Activated CD4-positive, alpha-beta T cell treated with anti-CD3 and anti-CD28 coated beads for 36 hours (primary cell): ENCODE data around the gene SLCO2B1. TPM values are rescaled to one million over a fixed set of nuclear protein-coding genes. Genes with fewer than 3 reads are reported as not detected.

ENCODE experiments used
- ATAC-seq: fragments of 200-7000 bp; cut with Tn5 transposase; one replicate; pipeline ENCODE4 v1.10.0; 2021; ENCODE audit warnings: mild to moderate bottlenecking, moderate library complexity
- CTCF ChIA-PET: fragments of 350-600 bp; sonication (Branson Sonifier 250); formaldehyde crosslinking; loops from one replicate; lab custom pipeline; 2021; ENCODE audit warnings: antibody characterized with exemption; lab: Charles Lee
- POLR2A ChIA-PET: fragments of 350-600 bp; sonication (Branson Sonifier 250); formaldehyde crosslinking; loops from one replicate; lab custom pipeline; 2021; ENCODE audit warnings: antibody characterized with exemption, inconsistent platforms; lab: Charles Lee
- DNase-seq: peaks from one replicate; pipeline ENCODE4 v3.0.0-alpha.2; 2020
- H3K27ac Mint-ChIP-seq: one replicate; pipeline ENCODE4 v1.8.0; 2021; ENCODE audit warnings: mixed read lengths
- H3K27me3 Mint-ChIP-seq: one replicate; pipeline ENCODE4 v1.8.0; 2021; ENCODE audit warnings: mixed read lengths
- H3K36me3 Mint-ChIP-seq: one replicate; pipeline ENCODE4 v1.8.0; 2021; ENCODE audit warnings: low read depth, mixed read lengths
- H3K4me1 Mint-ChIP-seq: one replicate; pipeline ENCODE4 v1.8.0; 2021; ENCODE audit warnings: mixed read lengths
- H3K4me3 Mint-ChIP-seq: one replicate; pipeline ENCODE4 v1.8.0; 2021; ENCODE audit warnings: mild to moderate bottlenecking, moderate library complexity, mixed read lengths
- H3K9me3 Mint-ChIP-seq: one replicate; pipeline ENCODE4 v1.8.0; 2021; ENCODE audit warnings: low read depth, mixed read lengths
- intact Hi-C, 2 experiments: fragments of 100-400 bp; cut with DNase I in 1 of 2; cut with micrococcal nuclease in 1 of 2; formaldehyde crosslinking; loops; one replicate each; pipeline versions ENCODE4 v1.14.2 to v1.15.1; 2022 to 2024; cut with DNase I, micrococcal nuclease
- total RNA-seq, 2 experiments: library from RNA; stranded (reverse); gene quantifications; one replicate each; pipeline ENCODE4 v1.2.3, GENCODE V29; 2021

SLCO2B1 gene
- total RNA-seq, 2 experiments from 2014 or later = not detected

- CTCF ChIA-PET = interaction anchor here (0.6 to 18.4 kb wide), 40 partner anchors 7 to 1320 kb away, joined by 3 to 458 read pairs (median 3); partner anchors contain the start of genes SPCS2 and XRRA1
- POLR2A ChIA-PET = interaction anchor here (0.6 kb wide), 1 partner anchor 289 kb away, joined by 3 read pairs; no protein-coding TSS in a partner anchor
- Mint-ChIP-seq H3K27me3 (peaks cover 23% of the 10 kb centered on the region), H3K36me3 (no peaks in the 10 kb centered on the region), H3K9me3 (no peaks in the 10 kb centered on the region), H3K4me3 (peak overlapping the region; percentile 59), H3K27ac (no peak overlapping the region), H3K4me1 (peaks cover 8% of the 10 kb centered on the region)
- ATAC-seq (peak; percentile 88), DNase-seq (peak; percentile 92)
- intact Hi-C loops = loop anchor here (1.0 to 2.0 kb wide), 6 partner anchors 26 to 312 kb away; partner anchors contain the start of genes NEU3 (in 1 of the 2), SPCS2 (in 1 of the 2) and XRRA1 (in 1 of the 2)
Observed at GRCh38 chr11:75241036-75241905, 90.4 kb downstream of the SLCO2B1 start.

- DNase-seq (no peak), ATAC-seq (peak; percentile 37)
- CTCF ChIA-PET = interaction anchor here (0.5 to 18.4 kb wide), 34 partner anchors 10 to 1375 kb away, joined by 3 to 458 read pairs (median 3); partner anchors contain the start of genes SPCS2 and XRRA1
- Mint-ChIP-seq H3K4me3 (peak overlapping the region; percentile 59), H3K9me3 (no peaks in the 10 kb centered on the region), H3K4me1 (peaks cover 8% of the 10 kb centered on the region), H3K36me3 (no peaks in the 10 kb centered on the region), H3K27me3 (peaks cover 23% of the 10 kb centered on the region), H3K27ac (no peak overlapping the region)
- intact Hi-C loops = loop anchor here (1.0 to 2.0 kb wide), 6 partner anchors 27 to 313 kb away; partner anchors contain the start of genes NEU3 (in 1 of the 2), SPCS2 (in 1 of the 2) and XRRA1 (in 1 of the 2)
- POLR2A ChIA-PET = no interaction called here
Observed at GRCh38 chr11:75241906-75242644, 91.2 kb downstream of the SLCO2B1 start.

GRCh38 chr11:75242722-75243600 lies 92.1 kb downstream of the SLCO2B1 start:
- ATAC-seq (no peak), DNase-seq (no peak)
- peak overlapping the region; percentile 59 for H3K4me3 Mint-ChIP-seq
- no peaks in the 10 kb centered on the region for H3K9me3 Mint-ChIP-seq
- peaks cover 8% of the 10 kb centered on the region for H3K4me1 Mint-ChIP-seq
- ChIA-PET POLR2A (no interaction called here), CTCF (interaction anchor here (0.5 to 18.4 kb wide), 19 partner anchors 9 to 1376 kb away, joined by 3 to 458 read pairs (median 3); no protein-coding TSS in a partner anchor)
- H3K36me3 Mint-ChIP-seq = no peaks in the 10 kb centered on the region
- no peak overlapping the region for H3K27ac Mint-ChIP-seq
- intact Hi-C loops = no loop called here
- H3K27me3 Mint-ChIP-seq = peaks cover 23% of the 10 kb centered on the region

- intact Hi-C loops = no loop called here
- ATAC-seq = no peak
- Mint-ChIP-seq H3K9me3 (no peaks in the 10 kb centered on the region), H3K27ac (no peak overlapping the region), H3K36me3 (no peaks in the 10 kb centered on the region), H3K4me3 (no peak overlapping the region), H3K4me1 (peaks cover 8% of the 10 kb centered on the region), H3K27me3 (peaks cover 21% of the 10 kb centered on the region)
- ChIA-PET POLR2A (no interaction called here), CTCF (interaction anchor here (0.6 to 18.4 kb wide), 11 partner anchors 9 to 313 kb away, joined by 3 to 458 read pairs (median 4); no protein-coding TSS in a partner anchor)
- DNase-seq = no peak
Observed at GRCh38 chr11:75244052-75244814, 93.3 kb downstream of the SLCO2B1 start.

GRCh38 chr11:75245356-75246005 lies 94.6 kb downstream of the SLCO2B1 start:
- ChIA-PET CTCF (interaction anchor here (0.5 to 18.4 kb wide), 12 partner anchors 10 to 610 kb away, joined by 3 to 458 read pairs (median 4); no protein-coding TSS in a partner anchor), POLR2A (no interaction called here)
- Mint-ChIP-seq H3K4me3 (no peak overlapping the region), H3K27me3 (peaks cover 16% of the 10 kb centered on the region), H3K4me1 (peaks cover 4% of the 10 kb centered on the region), H3K27ac (no peak overlapping the region), H3K36me3 (no peaks in the 10 kb centered on the region), H3K9me3 (no peaks in the 10 kb centered on the region)
- intact Hi-C loops = no loop called here
- no peak for ATAC-seq
- DNase-seq = no peak

GRCh38 chr11:75246006-75246670 lies 95.2 kb downstream of the SLCO2B1 start:
- DNase-seq = no peak

GRCh38 chr11:75246671-75247350 lies 95.9 kb downstream of the SLCO2B1 start:
- intact Hi-C loops = no loop called here
- DNase-seq (no peak), ATAC-seq (no peak)
- no peaks in the 10 kb centered on the region for H3K36me3 Mint-ChIP-seq
- H3K4me1 Mint-ChIP-seq = peaks cover 4% of the 10 kb centered on the region
- peaks cover 16% of the 10 kb centered on the region for H3K27me3 Mint-ChIP-seq
- ChIA-PET POLR2A (no interaction called here), CTCF (interaction anchor here (0.5 to 18.4 kb wide), 8 partner anchors 9 to 341 kb away, joined by 3 to 458 read pairs (median 4); no protein-coding TSS in a partner anchor)
- H3K27ac Mint-ChIP-seq = no peak overlapping the region
- H3K4me3 Mint-ChIP-seq = no peak overlapping the region
- no peaks in the 10 kb centered on the region for H3K9me3 Mint-ChIP-seq

More at GRCh38 chr11:75246006-75246670, 95.2 kb downstream of the SLCO2B1 start:
- H3K4me3 Mint-ChIP-seq = no peak overlapping the region
- H3K27ac Mint-ChIP-seq = no peak overlapping the region
- intact Hi-C loops = no loop called here
- CTCF ChIA-PET = interaction anchor here (0.6 to 18.4 kb wide), 5 partner anchors 8 to 224 kb away, joined by 3 to 458 read pairs (median 3); no protein-coding TSS in a partner anchor
- H3K36me3 Mint-ChIP-seq = no peaks in the 10 kb centered on the region
- POLR2A ChIA-PET = no interaction called here
- ATAC-seq = no peak
- no peaks in the 10 kb centered on the region for H3K9me3 Mint-ChIP-seq
- H3K27me3 Mint-ChIP-seq = peaks cover 16% of the 10 kb centered on the region
- peaks cover 4% of the 10 kb centered on the region for H3K4me1 Mint-ChIP-seq

GRCh38 chr11:75248924-75249256 lies 98.0 kb downstream of the SLCO2B1 start:
- Mint-ChIP-seq H3K4me3 (no peak overlapping the region), H3K36me3 (no peaks in the 10 kb centered on the region), H3K9me3 (no peaks in the 10 kb centered on the region), H3K27me3 (no peaks in the 10 kb centered on the region), H3K27ac (no peak overlapping the region), H3K4me1 (no peaks in the 10 kb centered on the region)
- intact Hi-C loops = loop anchor here (1.0 kb wide), 6 partner anchors 44 to 320 kb away; no protein-coding TSS in a partner anchor
- ATAC-seq (no peak), DNase-seq (no peak)
- ChIA-PET POLR2A (interaction anchor here (1.0 kb wide), 3 partner anchors 12 to 109 kb away, joined by 3 to 6 read pairs (median 3); no protein-coding TSS in a partner anchor), CTCF (interaction anchor here (0.6 to 18.4 kb wide), 37 partner anchors 8 to 505 kb away, joined by 3 to 458 read pairs (median 4); partner anchors contain the start of gene TPBGL)
